ENCODE measurements around the gene CHST14.

The CHST14 gene

DNA sequence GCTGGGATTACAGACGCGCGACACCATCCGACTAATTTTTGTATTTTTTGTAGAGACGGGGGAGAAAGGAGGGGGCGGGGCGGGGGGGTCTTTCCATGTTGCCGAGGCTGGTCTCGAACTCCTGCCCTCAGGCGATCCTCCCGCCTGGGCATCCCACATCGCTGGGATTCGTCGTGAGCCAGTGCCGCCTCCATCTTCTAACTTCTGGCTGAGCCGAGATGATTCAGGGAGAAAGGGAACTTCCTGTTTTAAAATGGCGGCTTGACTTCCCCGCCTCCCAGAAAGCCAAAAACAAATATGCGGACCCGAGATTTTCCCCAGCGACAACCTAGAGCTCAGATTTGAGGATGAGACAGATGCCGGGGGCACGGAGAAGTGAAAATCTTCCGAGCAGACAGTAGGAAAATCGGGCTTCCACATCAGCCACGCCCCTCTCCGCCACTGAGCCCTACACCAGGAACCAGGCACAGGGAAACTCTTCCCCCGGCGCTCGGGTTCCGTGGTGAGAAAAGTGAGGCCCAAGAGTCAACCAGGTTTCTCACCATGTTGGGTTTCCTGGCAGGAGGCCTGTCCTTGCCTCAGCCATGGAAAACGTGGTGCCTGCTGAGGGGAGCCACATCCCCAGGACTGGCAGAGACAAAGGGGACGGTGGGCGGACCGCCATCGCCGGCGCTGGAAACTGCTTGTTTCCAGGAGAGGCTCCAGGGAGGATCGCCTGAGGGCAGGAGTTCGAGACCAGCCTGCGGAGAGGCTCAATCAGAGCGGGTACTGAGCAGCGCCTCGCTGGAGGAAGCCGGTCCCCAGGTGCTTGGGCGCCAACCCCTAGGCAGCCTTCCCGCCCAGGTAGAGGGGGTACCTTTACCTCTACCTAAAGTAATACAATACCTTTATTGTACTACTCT, 18.7 kb downstream of the CHST14 start:
- no peak for TF ChIP-seq CTCF (IDR thresholded peaks at IDR 0.05; ENCODE audit: low read depth, low read length, missing control alignments)
- DNase-seq (ENCODE audit: low read depth), result no peak
- no peak overlapping the region for H3K4me3 ChIP-seq (ENCODE audit: low read depth, low read length)

GRCh38 chr15:40493089-40493840, 22.5 kb downstream of the CHST14 start:
- TF ChIP-seq CTCF (IDR thresholded peaks at IDR 0.05; ENCODE audit: low read depth, low read length, missing control alignments), result no peak
- DNase-seq (ENCODE audit: low read depth), result no peak
- H3K4me3 ChIP-seq (ENCODE audit: low read depth, low read length), result no peak overlapping the region

DNA sequence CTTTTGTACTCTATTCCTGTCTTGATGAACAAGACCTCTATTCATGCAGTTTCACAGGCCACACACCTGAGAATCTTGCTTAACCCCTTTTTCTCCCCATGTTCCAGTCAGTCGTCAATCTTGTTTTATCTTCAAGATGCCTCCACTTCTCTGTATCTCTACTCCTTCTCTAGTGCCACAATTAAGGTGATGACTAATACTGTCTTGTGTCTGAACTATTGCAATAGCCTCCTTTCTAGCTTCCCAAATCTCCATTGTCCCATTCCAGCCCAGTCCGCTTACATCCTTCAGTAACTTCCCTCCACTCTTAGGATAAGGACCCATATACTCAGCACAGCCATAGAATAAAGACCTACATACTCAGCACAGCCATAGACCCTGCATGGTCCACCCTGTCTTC, 24.7 kb downstream of the CHST14 start:
- DNase-seq (ENCODE audit: low read depth), result no peak
- no peak overlapping the region for H3K4me3 ChIP-seq (ENCODE audit: low read depth, low read length)
- no peak for TF ChIP-seq CTCF (IDR thresholded peaks at IDR 0.05; ENCODE audit: low read depth, low read length, missing control alignments)

DNA sequence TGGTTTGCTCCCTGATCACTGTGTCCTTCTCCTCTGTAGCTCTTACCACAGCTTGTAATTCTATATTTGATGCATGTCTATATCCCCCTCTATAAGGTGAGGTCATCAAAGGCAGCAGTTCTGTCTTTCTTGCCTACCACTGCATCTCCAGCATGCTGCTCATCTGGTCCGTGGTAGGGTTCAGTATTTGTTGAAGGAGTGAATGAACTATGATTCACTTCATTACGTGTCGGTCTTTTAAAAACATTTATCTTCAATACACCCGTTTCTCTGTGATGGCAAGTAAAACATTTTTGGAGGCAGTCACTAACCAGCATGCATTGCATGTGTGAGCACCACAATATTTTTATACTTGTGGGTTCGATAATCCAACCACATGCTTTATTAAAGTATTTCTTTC, 27.6 kb downstream of the CHST14 start:
- no peak for TF ChIP-seq CTCF (IDR thresholded peaks at IDR 0.05; ENCODE audit: low read depth, low read length, missing control alignments)
- DNase-seq (ENCODE audit: low read depth), result no peak
- H3K4me3 ChIP-seq (ENCODE audit: low read depth, low read length), result no peak overlapping the region

DNA sequence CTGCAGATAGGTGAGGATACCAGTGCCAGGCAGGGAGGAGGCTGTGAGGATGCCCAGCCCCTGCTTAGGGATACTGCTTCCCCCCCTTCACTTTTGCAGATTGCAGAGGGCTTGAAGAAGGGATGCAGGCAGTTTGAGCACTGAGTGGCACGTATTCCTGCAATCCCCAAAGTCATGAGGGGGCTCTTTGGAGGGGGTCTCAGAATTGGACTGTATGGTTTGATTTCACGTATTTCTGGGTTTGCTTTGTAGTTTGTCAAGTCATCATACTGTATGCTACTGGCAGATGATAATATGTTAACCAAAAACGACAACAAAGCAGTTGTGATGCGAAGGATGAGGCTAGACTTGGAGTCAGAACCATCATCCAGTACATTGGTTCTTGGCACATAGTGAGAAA, 28.1 kb downstream of the CHST14 start:
- no peak for DNase-seq (ENCODE audit: low read depth)
- TF ChIP-seq CTCF (IDR thresholded peaks at IDR 0.05; ENCODE audit: low read depth, low read length, missing control alignments), result no peak

DNA sequence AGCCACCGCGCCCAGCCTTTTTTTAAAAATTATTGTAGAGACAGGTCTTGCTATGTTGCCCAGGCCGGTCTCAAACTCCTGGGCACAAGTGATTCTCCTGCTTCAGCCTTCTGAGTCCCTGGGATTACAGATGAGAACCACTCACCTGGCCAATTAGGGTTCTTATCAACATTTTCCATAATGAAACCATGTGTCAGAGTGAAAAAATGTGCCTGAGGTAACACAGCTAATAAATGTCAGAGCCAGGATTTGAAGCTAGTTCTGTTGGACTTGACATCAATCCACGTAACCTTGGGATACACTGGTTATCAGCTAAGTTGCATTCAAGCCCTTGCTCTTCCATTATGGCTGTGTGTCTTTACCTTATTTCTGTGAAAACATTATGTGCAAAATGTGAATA, 29.1 kb downstream of the CHST14 start:
- TF ChIP-seq CTCF (IDR thresholded peaks at IDR 0.05; ENCODE audit: low read depth, low read length, missing control alignments), result no peak
- no peak for DNase-seq (ENCODE audit: low read depth)
- H3K4me3 ChIP-seq (ENCODE audit: low read depth, low read length), result no peak overlapping the region

More for the DNA sequence above, 28.1 kb downstream of the CHST14 start:
- no peak overlapping the region for H3K4me3 ChIP-seq (ENCODE audit: low read depth, low read length)
